GM12865 (cell line): ENCODE data around the gene ADAM22.

ENCODE experiments used
- DNase-seq: peaks from one replicate; pipeline ENCODE4 v3.0.0; 2010; ENCODE audit warnings: low read depth
- H3K4me3 ChIP-seq: 2 replicates; pipeline ENCODE4 v1.5.1; 2011; ENCODE audit warnings: mild to moderate bottlenecking, low read depth, low read length, control low read depth
- CTCF ChIP-seq: IDR thresholded peaks from 2 replicates; pipeline ENCODE4 v1.5.1; 2011; ENCODE audit warnings: low read length, control low read depth, low read depth, inconsistent platforms; ENCODE audit not compliant: insufficient read depth; ENCODE audit errors: missing control alignments

ADAM22 gene

GRCh38 chr7:88092676-88092999 is 158.6 kb downstream of the ADAM22 start:
- no peak overlapping the region for H3K4me3 ChIP-seq
- no peak for DNase-seq
- TF ChIP-seq CTCF, result no peak

GRCh38 chr7:88101769-88102168 is 167.7 kb downstream of the ADAM22 start:
- peak; percentile 42 for DNase-seq
- H3K4me3 ChIP-seq, result no peak overlapping the region
- no peak for TF ChIP-seq CTCF

GRCh38 chr7:88102675-88103074 is 168.6 kb downstream of the ADAM22 start:
- no peak for DNase-seq
- TF ChIP-seq CTCF, result no peak
- no peak overlapping the region for H3K4me3 ChIP-seq

- no peak overlapping the region for H3K4me3 ChIP-seq
- DNase-seq, result no peak
- TF ChIP-seq CTCF, result no peak
Observed at GRCh38 chr7:88104732-88105131, 170.7 kb downstream of the ADAM22 start.

- no peak for TF ChIP-seq CTCF
- no peak overlapping the region for H3K4me3 ChIP-seq
- DNase-seq, result no peak
Observed at GRCh38 chr7:88105231-88105630, 171.2 kb downstream of the ADAM22 start.

- DNase-seq, result no peak
- H3K4me3 ChIP-seq, result no peak overlapping the region
- TF ChIP-seq CTCF, result no peak
Observed at GRCh38 chr7:88106434-88106833, 172.4 kb downstream of the ADAM22 start.

- no peak for TF ChIP-seq CTCF
- DNase-seq, result no peak
- no peak overlapping the region for H3K4me3 ChIP-seq
Observed at GRCh38 chr7:88109612-88110011, 175.6 kb downstream of the ADAM22 start.
